Tibial nerve (tissue), 4 donors: ENCODE measurements around the gene CDH6. TPM values are rescaled to one million over a fixed set of nuclear protein-coding genes. Genes with fewer than 3 reads are reported as not detected.

ENCODE experiments used
- DNase-seq, 2 donors: peaks; one replicate each; pipeline ENCODE4 v3.0.0-alpha.2; 2019; ENCODE audit warnings: low spot score in 2 of 2
- H3K27ac ChIP-seq, 4 donors: fragments of 200-600 bp; sonication (generic) in 3 of 4; one replicate each; pipeline ENCODE4 v1.5.1; 2017 to 2019; ENCODE audit warnings: mild to moderate bottlenecking in 1 of 4
- H3K27me3 ChIP-seq, 2 donors: fragments of 200-600 bp; sonication (generic) in 1 of 2; one replicate each; pipeline versions ENCODE4 v1.5.1 to v1.6.0; 2017 to 2019
- H3K36me3 ChIP-seq, 3 donors: fragments of 200-600 bp; sonication (generic); one replicate each; pipeline ENCODE4 v1.5.1; 2018 to 2019
- H3K4me1 ChIP-seq, 4 donors: fragments of 200-600 bp; sonication (generic) in 3 of 4; one replicate each; pipeline ENCODE4 v1.5.1; 2017 to 2019
- H3K4me3 ChIP-seq, 4 donors: fragments of 200-600 bp; sonication (generic) in 3 of 4; one replicate each; pipeline ENCODE4 v1.5.1; 2017 to 2019; ENCODE audit warnings: mild to moderate bottlenecking in 1 of 4, moderate library complexity in 1 of 4
- H3K9me3 ChIP-seq, 4 donors: fragments of 200-600 bp; sonication (generic) in 3 of 4; one replicate each; pipeline ENCODE4 v1.5.1; 2017 to 2019
- EP300 ChIP-seq, 2 donors: sonication (generic); formaldehyde crosslinking; IDR thresholded peaks; one replicate each; pipeline ENCODE4 v1.6.1; 2017; ENCODE audit warnings: antibody characterized with exemption in 2 of 2, mild to moderate bottlenecking in 1 of 2
- POLR2A ChIP-seq, 2 donors: fragments of 450-650 bp; IDR thresholded peaks; one replicate each; pipeline ENCODE4 v1.6.1; 2017; ENCODE audit warnings: antibody characterized with exemption in 2 of 2, mild to moderate bottlenecking in 2 of 2, moderate library complexity in 2 of 2
- WGBS, 2 donors: methylation state at CpG; one replicate each; pipeline ENCODE4 v1.1.5; 2018; 5-methylcytosine and 5-hydroxymethylcytosine counted together
- total RNA-seq, 4 donors: library from RNA; depleted of rRNA; stranded (reverse); fragments of >200 nt; gene quantifications; one replicate each; pipeline ENCODE4 v1.1.0, GENCODE V29; 2016
- TF ChIP-seq, protein P1 (sequence below), 5 experiments: fragments of 200-600 bp in 3 of 5; fragments of 450-650 bp in 2 of 5; sonication (generic) in 3 of 5; IDR thresholded peaks; one replicate each; pipeline ENCODE4 v1.5.1; 2016 to 2019; ENCODE audit warnings: antibody characterized with exemption in 5 of 5, mild to moderate bottlenecking in 3 of 5, moderate library complexity in 2 of 5

CDH6 gene
- total RNA-seq, 4 donors from 2014 or later: 10.8 to 23.9 (median 17.5) TPM

DNA sequence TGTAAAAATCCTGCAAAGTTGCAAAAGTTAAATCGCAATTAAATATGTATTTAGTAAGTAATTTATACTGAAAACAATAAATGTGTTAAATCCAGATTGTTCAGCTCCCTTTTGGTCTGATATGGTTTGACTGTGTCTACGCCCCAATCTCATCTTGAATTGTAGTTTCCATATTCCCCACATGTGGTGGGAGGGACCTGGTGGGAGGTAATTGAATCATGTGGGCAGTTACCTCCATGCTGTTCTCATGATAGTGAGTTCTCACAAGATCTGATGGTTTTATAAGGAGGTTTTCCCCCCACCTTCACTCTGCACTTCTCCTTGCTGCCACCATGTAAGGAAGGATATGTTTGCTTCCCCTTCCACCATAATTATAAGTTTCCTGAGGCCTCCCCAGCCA lies 140.0 kb downstream of the CDH6 start:
- H3K27me3 ChIP-seq: no peaks in the 10 kb centered on the region
- TF ChIP-seq, protein P1, sequence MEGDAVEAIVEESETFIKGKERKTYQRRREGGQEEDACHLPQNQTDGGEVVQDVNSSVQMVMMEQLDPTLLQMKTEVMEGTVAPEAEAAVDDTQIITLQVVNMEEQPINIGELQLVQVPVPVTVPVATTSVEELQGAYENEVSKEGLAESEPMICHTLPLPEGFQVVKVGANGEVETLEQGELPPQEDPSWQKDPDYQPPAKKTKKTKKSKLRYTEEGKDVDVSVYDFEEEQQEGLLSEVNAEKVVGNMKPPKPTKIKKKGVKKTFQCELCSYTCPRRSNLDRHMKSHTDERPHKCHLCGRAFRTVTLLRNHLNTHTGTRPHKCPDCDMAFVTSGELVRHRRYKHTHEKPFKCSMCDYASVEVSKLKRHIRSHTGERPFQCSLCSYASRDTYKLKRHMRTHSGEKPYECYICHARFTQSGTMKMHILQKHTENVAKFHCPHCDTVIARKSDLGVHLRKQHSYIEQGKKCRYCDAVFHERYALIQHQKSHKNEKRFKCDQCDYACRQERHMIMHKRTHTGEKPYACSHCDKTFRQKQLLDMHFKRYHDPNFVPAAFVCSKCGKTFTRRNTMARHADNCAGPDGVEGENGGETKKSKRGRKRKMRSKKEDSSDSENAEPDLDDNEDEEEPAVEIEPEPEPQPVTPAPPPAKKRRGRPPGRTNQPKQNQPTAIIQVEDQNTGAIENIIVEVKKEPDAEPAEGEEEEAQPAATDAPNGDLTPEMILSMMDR (IDR thresholded peaks at IDR 0.05): no peak
- TF ChIP-seq EP300 (IDR thresholded peaks at IDR 0.05): no peak
- no peak for TF ChIP-seq POLR2A (IDR thresholded peaks at IDR 0.05)
- 94% methylated on average over 2 of the region's 2 CpGs for WGBS, 2 donors
- H3K4me3 ChIP-seq: no peak overlapping the region
- no peak overlapping the region for H3K27ac ChIP-seq
- no peaks in the 10 kb centered on the region for H3K36me3 ChIP-seq
- DNase-seq: no peak
- no peaks in the 10 kb centered on the region for H3K4me1 ChIP-seq
- no peaks in the 10 kb centered on the region for H3K9me3 ChIP-seq

DNA sequence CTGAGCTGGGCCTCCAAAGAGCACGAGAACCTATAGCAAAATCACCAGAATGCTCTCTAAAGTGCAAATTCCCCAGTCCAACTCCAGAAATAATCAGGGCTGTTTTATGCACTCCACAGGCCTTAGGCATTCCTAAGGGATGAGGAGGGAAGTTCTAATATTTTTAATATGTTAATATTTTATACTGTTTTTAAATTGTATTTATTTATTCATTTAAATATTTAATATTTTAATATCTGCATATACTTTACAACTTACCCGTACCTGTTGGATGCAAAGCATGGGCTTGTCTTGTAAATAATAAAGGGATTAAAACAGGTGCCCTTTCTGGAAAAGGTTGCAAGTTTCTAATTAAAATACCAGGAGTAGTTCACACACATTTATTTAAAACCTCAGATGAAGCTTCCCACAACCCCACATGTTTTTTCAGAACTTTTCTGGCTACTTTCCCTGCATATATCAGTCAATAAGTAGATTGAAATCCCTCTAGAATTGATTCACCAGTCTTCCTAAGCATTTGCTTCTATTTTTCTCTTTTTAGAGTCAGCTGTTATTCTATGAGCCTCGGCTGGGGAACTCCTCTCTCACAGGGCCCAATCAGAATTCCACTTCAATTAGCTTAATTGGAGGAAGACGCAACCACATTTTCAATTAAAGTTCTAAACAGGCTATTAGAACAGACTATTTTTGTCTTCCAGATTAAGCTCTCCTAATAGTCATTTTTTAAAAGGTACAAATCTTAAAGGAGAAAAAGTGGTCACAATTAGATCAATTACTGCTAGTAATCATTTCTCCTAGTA lies 140.8 kb downstream of the CDH6 start:
- no peak overlapping the region for H3K27ac ChIP-seq
- no peak overlapping the region for H3K4me3 ChIP-seq
- no peaks in the 10 kb centered on the region for H3K36me3 ChIP-seq
- no peaks in the 10 kb centered on the region for H3K27me3 ChIP-seq
- TF ChIP-seq, protein P1 (IDR thresholded peaks at IDR 0.05): no peak
- TF ChIP-seq EP300 (IDR thresholded peaks at IDR 0.05): no peak
- TF ChIP-seq POLR2A (IDR thresholded peaks at IDR 0.05): no peak
- H3K9me3 ChIP-seq: no peaks in the 10 kb centered on the region
- 54 to 60% methylated on average over 4 of the region's 4 CpGs for WGBS, 2 donors
- H3K4me1 ChIP-seq: no peaks in the 10 kb centered on the region
- no peak for DNase-seq

DNA sequence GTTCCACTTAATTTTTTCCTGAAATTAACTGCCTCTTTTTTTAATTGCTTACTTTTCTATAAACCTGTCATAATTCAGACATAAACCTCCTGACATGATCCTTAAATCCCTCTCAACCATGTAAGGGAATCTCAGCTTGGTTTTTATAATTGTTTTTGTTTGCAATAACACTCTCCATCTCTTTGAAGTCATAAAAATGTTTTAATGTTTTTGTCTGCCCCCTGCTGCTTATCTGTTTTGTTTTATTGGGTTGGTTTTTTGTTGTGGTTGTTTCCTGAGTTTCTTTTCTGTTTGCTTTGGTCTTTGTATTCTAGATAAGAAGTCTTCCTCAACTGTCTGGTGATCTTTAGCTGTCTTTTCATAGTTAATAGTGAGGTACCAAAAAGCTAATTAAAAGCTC lies 142.0 kb downstream of the CDH6 start:
- no peaks in the 10 kb centered on the region for H3K36me3 ChIP-seq
- H3K27me3 ChIP-seq: no peaks in the 10 kb centered on the region
- TF ChIP-seq POLR2A (IDR thresholded peaks at IDR 0.05): no peak
- TF ChIP-seq EP300 (IDR thresholded peaks at IDR 0.05): no peak
- TF ChIP-seq, protein P1 (IDR thresholded peaks at IDR 0.05): no peak
- H3K27ac ChIP-seq: no peak overlapping the region
- DNase-seq: no peak
- no peaks in the 10 kb centered on the region for H3K4me1 ChIP-seq
- H3K9me3 ChIP-seq: no peaks in the 10 kb centered on the region
- H3K4me3 ChIP-seq: no peak overlapping the region

DNA sequence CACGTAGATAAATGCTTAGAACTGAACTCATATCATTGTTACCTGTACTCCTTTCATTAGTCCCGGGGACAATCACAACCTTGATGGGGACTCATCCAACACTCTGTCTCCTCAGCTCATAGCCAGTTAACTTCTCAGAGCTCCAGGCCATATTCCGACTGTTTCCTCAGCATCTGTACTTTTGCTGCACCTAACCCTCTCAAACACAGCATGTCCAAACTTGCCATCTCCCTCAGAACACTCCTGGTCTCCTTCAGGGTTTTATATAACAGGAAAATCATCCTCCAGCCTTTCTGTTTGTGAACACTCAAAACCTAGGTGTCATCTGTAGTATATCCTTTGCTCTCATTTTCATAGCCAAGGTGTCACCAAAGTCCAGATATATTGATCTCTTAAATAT lies 150.5 kb downstream of the CDH6 start:
- 60 to 65% methylated on average over 3 of the region's 3 CpGs for WGBS, 2 donors
- TF ChIP-seq, protein P1 (IDR thresholded peaks at IDR 0.05): no peak
- TF ChIP-seq POLR2A (IDR thresholded peaks at IDR 0.05) (no peak), EP300 (IDR thresholded peaks at IDR 0.05) (no peak)

DNA sequence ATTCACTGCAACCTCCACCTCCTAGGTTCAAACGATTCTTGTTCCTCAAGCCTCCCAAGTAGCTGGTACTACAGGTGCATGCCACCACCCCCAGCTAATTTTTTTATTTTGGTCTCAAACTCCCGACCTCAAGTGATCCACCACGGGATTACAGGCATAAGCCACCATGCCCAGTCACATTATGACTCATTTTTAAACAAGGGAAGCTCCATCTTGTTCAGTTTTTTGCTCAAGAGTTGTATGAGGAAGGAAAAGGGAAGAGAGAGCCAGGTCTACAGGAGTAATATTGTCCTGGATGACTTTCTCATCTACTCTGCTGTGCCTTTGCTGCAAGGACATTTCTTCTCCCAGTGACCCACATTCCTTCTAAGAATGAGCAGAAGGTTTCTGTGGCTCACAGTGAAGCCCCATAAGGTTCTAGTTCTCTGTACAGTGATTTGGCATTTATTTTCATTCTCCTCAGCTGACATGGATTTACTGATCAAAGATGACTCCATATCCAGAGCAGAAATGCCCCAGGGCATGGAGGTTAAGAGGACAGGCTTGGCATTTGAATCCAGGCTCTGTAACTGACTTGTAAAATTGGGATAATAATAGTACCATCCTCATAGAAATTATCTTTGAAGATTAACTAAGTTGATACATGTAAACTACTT lies 153.5 kb downstream of the CDH6 start:
- no peaks in the 10 kb centered on the region for H3K36me3 ChIP-seq
- H3K4me1 ChIP-seq: no peaks in the 10 kb centered on the region
- no peak overlapping the region for H3K4me3 ChIP-seq
- WGBS, 2 donors: 77 to 79% methylated on average over 3 of the region's 3 CpGs
- TF ChIP-seq EP300 (IDR thresholded peaks at IDR 0.05) (no peak), POLR2A (IDR thresholded peaks at IDR 0.05) (no peak)
- TF ChIP-seq, protein P1 (IDR thresholded peaks at IDR 0.05): no peak
- DNase-seq: no peak
- no peak overlapping the region for H3K27ac ChIP-seq
- H3K27me3 ChIP-seq: no peaks in the 10 kb centered on the region
- no peaks in the 10 kb centered on the region for H3K9me3 ChIP-seq

More for the DNA sequence above, 150.5 kb downstream of the CDH6 start:
- Histone ChIP-seq H3K4me3 (no peak overlapping the region), H3K9me3 (no peaks in the 10 kb centered on the region), H3K27me3 (no peaks in the 10 kb centered on the region), H3K27ac (no peak overlapping the region), H3K36me3 (no peaks in the 10 kb centered on the region), H3K4me1 (no peaks in the 10 kb centered on the region)
- no peak for DNase-seq
